NCI-H82 treated with DMSO at 0.1 percent for 48 hours (cell line): ENCODE results near the gene EML4.
"Not testable (repeated sequence)": the region's sequence is repeated elsewhere in the genome, so short reads cannot be mapped to it uniquely, and the experiment has no call there.

Experiments
- DNase-seq: peaks from one replicate; lab custom pipeline; 2025; ENCODE audit not compliant: unreplicated experiment; lab: John Stamatoyannopoulos, UW

Gene EML4

GRCh38 chr2:42250925-42251324 lies 81.8 kb downstream of the EML4 start:
- DNase-seq: no peak

GRCh38 chr2:42252464-42252863 lies 83.3 kb downstream of the EML4 start:
- no peak for DNase-seq

GRCh38 chr2:42254186-42254895 lies 85.2 kb downstream of the EML4 start:
- DNase-seq: no peak

GRCh38 chr2:42256505-42256904 lies 87.4 kb downstream of the EML4 start:
- no peak for DNase-seq

GRCh38 chr2:42261518-42262195 lies 92.5 kb downstream of the EML4 start:
- DNase-seq: no peak

GRCh38 chr2:42266236-42266635 lies 97.1 kb downstream of the EML4 start:
- DNase-seq: no peak

- no peak for DNase-seq
Observed at GRCh38 chr2:42267530-42267929, 98.4 kb downstream of the EML4 start.

- DNase-seq: no peak
Observed at GRCh38 chr2:42268528-42269151, 99.5 kb downstream of the EML4 start.

GRCh38 chr2:42270757-42271156 lies 101.6 kb downstream of the EML4 start:
- DNase-seq: no peak

GRCh38 chr2:42271246-42271645 lies 102.1 kb downstream of the EML4 start:
- DNase-seq: not testable (repeated sequence)

GRCh38 chr2:42274863-42275262 lies 105.7 kb downstream of the EML4 start:
- DNase-seq: no peak

GRCh38 chr2:42281416-42282081 lies 112.4 kb downstream of the EML4 start:
- no peak for DNase-seq

GRCh38 chr2:42284019-42284418 lies 114.9 kb downstream of the EML4 start:
- DNase-seq: no peak

GRCh38 chr2:42286268-42286946 lies 117.3 kb downstream of the EML4 start:
- DNase-seq: no peak

- DNase-seq: no peak
Observed at GRCh38 chr2:42288811-42289210, 119.7 kb downstream of the EML4 start.

GRCh38 chr2:42289222-42289621 lies 120.1 kb downstream of the EML4 start:
- DNase-seq: no peak

- DNase-seq: no peak
Observed at GRCh38 chr2:42290005-42290404, 120.9 kb downstream of the EML4 start.

- DNase-seq: no peak
Observed at GRCh38 chr2:42293019-42293418, 123.9 kb downstream of the EML4 start.

- DNase-seq: no peak
Observed at GRCh38 chr2:42296226-42296625, 127.1 kb downstream of the EML4 start.

- no peak for DNase-seq
Observed at GRCh38 chr2:42297322-42297936, 128.3 kb downstream of the EML4 start.

GRCh38 chr2:42298132-42298531 lies 129.0 kb downstream of the EML4 start:
- no peak for DNase-seq
